Measurements from ENCODE around the gene PKHD1. TPM values are rescaled to one million over a fixed set of nuclear protein-coding genes. Genes with fewer than 3 reads are reported as not detected.

The PKHD1 gene
- total and polyA plus RNA-seq, 2 of the 8 experiments (the other 6 are each of a cell fraction or from before 2014, with no cell fraction given): 0.06 to 0.09 TPM

GRCh38 chr6:51738614-51739013 is 348.8 kb downstream of the PKHD1 start (continued):
- TF ChIP-seq CHD7 (IDR thresholded peaks at IDR 0.05; ENCODE audit: insufficient replicate concordance, low read length): no peak
- TF ChIP-seq SP4 (IDR thresholded peaks at IDR 0.05; ENCODE audit: low read length): no peak
- TF ChIP-seq, protein P1, sequence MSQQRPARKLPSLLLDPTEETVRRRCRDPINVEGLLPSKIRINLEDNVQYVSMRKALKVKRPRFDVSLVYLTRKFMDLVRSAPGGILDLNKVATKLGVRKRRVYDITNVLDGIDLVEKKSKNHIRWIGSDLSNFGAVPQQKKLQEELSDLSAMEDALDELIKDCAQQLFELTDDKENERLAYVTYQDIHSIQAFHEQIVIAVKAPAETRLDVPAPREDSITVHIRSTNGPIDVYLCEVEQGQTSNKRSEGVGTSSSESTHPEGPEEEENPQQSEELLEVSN (IDR thresholded peaks at IDR 0.05): no peak
- TF ChIP-seq SUZ12 (IDR thresholded peaks at IDR 0.05; ENCODE audit: low read length): no peak
- TF ChIP-seq TBP (IDR thresholded peaks at IDR 0.05; ENCODE audit: low read depth, low read length): no peak
- TF ChIP-seq TEAD4 (IDR thresholded peaks at IDR 0.05; ENCODE audit: low read depth, low read length): no peak
- TF ChIP-seq CHD1 (IDR thresholded peaks at IDR 0.05; ENCODE audit: low read depth, low read length): no peak

Data from H1 (cell line).